GM21447 (cell line): ENCODE measurements around the gene ABCD4.
"Not testable (repeated sequence)": the region's sequence is repeated elsewhere in the genome, so short reads cannot be mapped to it uniquely, and the experiment has no call there.

Experiments
- ATAC-seq: cut with Tn5 transposase; IDR thresholded peaks from one replicate; pipeline ENCODE4 v1.9.1; 2021; ENCODE audit not compliant: unreplicated experiment

ABCD4 gene

DNA sequence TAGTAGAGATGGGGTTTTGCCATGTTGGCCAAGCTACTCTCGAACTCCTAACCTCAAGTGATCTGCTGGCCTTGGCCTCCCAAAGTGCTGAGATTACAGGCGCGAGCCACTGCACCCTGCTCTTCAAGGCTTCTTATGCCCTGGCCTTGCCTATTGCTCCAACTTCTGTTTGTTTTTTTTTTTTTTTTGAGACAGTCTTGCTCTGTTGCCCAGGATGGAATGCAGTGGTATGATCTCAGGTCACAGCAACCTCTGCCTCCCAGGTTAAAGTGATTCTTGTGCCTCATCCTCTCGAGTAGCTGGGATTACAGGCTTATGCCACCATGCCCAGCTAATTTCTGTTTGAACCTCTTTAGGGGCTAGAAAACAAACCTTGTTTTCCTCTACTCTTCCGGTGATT, 6.0 kb upstream of the ABCD4 start:
- ATAC-seq: no peak

DNA sequence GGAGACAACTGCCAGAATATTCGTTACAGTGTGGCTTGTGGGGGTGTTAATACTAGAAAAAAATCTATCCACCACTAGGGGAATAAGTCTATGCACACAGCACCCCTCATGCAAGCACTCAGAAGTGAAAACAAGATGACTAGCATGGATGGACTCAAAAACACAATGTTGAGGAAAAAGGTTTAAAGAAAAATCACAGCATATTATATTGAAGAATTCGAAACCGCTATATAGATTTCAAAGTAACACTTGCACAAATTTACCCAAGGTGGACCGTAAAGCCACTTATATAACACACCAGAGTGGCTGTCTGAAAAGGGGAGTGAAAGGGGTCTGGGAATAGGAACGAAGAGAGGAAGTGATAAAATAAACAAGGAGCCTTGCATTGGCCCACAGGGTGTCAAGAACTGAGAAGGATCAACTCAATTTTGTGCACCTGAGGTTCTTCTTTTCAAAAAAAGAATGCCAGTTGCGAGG, 544 bp downstream of the ABCD4 start:
- ATAC-seq: peak; percentile 58

GRCh38 chr14:74301594-74302151, 1.1 kb downstream of the ABCD4 start:
- no peak for ATAC-seq

- no peak for ATAC-seq
Observed at GRCh38 chr14:74299061-74299545, 3.6 kb downstream of the ABCD4 start.

DNA sequence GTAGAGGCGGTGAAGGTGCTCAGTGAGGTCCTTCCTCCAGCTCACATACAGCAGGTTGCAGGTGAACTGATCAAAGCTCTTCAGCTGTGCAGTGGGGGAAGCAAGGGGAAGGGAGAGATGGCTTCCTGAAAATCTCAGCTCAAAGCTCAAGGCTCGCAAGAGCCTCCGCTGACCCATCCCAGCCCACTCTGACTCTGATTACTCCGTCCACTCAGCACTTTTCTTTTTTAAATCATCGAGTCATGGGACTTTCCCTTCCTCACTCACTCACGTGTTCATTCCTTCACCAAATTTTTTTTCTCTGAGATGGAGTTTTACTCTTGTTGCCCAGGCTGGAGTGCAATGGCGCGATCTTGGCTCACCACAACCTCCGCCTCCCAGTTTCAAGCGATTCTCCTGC, 4.7 kb downstream of the ABCD4 start:
- no peak for ATAC-seq

- no peak for ATAC-seq
Observed at GRCh38 chr14:74296037-74296467, 6.7 kb downstream of the ABCD4 start.

DNA sequence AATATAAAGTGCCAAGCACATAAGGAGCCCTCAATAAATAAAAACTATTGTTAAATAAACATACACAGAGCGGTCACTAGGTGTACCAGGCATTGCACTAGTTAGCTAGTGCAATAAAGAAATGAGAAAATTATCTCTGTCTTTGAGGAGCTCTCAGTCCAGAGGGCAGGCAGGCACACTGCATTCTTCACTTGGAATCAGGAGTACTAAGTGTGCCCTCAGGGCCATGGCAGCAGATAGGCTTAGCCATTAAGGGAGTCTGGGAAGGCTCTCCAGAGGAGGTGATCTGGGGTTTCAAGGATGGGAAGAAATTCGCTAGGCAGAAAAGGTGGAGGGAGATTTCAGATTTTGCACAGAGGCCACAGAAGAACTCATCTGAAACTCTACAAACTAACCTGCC, 9.1 kb downstream of the ABCD4 start:
- no peak for ATAC-seq

DNA sequence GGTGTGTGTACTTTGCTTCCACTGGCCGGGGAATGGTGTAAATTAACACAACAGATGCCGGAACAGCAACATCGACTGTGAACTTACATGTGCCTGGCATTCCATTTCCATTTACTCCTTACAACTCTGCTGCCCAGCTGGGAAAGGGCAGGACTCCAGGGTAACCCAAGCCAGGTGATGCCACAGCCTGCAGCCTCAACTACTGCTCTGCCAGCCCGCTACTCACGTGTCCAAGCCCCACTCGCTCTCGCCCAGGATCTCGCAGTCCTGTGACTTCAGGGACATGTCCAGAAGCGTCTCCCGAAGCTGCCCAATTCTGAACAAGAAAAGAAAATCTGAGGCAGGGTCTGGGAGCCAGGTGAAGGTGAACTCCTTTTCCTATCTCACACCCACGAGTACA, 10.7 kb downstream of the ABCD4 start:
- ATAC-seq: no peak

DNA sequence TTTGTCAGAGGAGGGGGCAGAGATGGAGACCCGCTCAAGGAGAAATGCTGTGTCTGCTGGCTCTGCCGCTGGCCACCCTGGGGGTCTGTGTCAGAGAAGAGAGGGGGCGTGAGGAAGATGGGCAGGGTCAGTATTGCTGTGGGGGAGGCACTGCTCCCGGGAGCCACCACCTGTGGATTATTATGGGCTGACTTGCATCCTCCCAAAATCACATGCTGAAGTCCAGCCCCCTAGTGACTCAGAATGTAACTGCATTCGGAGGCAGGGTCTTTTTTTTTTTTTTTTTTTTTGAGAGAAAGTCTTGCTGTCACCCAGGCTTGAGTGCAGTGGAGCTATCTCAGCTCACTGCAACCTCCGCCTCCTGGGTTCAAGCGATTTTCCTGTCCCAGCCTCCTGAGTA, 12.3 kb downstream of the ABCD4 start:
- no peak for ATAC-seq

- no peak for ATAC-seq
Observed at GRCh38 chr14:74289801-74290200, 12.9 kb downstream of the ABCD4 start.

GRCh38 chr14:74286736-74287135, 16.0 kb downstream of the ABCD4 start:
- no peak for ATAC-seq

DNA sequence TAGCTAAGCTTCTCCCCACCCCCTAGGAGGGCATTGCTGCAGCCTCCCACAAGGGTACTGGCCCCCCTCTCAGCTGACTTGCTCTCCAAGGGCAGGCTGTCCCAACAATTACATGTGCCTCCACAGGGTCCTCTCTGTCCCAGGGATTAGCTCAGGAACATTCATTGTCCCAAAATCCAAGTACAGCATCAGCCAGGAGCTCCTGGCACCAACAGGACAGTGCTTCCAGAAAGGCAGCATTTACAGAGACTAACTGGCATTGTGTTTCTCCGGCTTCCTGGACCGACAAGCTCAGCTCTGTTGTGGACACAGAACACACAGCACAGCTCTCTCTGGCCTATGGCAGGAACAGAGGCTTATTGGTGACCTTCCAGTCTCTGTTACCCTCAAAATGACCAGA, 21.7 kb downstream of the ABCD4 start:
- no peak for ATAC-seq

DNA sequence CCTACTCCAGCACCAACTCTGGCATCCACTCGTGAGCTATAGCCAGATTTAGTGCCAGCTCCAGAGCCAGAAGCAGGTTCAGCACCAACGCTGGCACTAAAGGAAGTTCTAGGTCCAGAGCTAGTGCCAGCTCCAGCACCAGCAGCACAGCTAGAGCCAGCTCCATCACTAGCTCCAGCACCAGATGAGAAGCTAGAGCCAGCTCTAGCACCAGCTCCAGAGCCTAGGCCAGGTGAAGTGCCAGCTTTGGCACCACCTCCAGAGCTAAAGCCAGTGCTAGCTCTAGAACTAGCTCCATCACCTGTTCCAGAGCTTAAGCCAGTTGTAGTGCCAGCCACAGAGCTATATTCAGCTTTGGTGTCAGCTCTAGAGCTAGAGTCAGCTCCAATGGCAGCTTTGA, 24.7 kb downstream of the ABCD4 start:
- ATAC-seq: no peak

GRCh38 chr14:74275241-74275841, 27.4 kb downstream of the ABCD4 start:
- no peak for ATAC-seq

DNA sequence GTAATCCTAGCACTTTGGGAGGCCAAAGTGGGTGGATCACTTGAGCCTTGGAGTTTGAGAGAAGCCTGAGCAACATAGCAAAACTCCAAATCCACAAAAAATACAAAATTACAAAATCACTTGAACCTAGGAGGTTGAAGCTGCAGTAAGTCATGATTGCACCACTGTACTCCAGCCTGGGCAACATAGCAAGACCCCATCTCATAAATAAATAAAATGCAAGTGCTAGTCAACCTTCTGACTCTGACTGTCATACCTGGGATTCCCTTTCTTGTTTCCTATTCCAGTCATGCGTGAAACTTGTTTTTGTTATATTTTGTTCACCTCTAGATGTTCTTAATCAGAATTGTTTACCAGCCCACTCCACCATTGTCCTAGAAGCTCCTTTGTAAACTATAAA, 31.4 kb downstream of the ABCD4 start:
- ATAC-seq: no peak

GRCh38 chr14:74270382-74271177, 32.2 kb downstream of the ABCD4 start:
- ATAC-seq: not testable (repeated sequence)

DNA sequence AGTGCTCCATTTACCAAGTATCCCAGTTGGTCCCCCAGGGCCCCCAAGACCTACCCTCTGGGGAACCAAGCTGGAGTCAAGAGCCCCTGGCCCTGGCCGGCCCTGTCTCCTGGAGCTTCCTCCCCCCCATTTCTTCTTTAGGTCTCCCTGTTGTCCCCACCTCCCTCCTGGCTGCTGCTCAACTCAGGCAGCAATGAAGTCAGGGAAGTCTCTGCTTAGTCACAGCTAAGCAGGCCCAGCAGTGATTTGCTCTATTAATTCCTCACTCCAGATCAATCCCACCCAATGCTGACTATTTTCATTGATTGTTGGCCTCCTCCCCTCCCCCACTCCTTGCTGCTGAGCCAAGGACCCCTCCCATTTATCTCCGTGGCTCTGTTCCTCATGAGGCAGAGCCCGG, 35.1 kb downstream of the ABCD4 start:
- ATAC-seq: no peak

DNA sequence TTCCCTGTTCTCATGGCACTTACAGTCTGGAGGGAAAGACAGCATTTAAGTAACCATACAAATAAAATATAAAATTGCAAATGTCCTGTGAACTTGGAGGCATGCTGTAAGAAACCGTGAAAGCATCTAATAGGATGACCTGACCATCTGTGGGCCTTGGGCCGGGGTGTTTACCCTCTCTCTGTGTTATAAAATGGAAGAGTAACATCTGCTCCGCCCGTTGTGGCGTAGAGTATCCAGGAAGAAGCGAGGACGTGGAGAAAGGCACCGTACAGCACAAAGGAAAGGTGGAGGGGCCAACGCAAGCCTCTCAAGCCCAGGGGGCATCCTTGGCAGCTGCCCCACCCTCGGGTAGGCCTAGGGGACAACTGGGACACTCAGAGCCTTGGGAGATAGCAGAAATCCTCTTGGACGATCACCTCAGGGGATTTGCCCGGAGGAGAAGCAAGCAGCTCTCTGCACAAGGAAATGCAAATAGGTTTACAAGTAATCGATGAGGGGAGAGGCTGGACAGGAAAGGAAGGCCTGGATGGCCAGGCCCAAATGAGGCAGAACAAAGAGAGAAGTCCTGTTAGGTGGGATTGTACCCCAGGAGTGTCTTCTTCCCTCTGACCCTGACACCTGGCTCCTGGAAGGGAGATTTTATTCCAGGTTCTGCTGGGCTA, 37.3 kb downstream of the ABCD4 start:
- ATAC-seq: no peak

DNA sequence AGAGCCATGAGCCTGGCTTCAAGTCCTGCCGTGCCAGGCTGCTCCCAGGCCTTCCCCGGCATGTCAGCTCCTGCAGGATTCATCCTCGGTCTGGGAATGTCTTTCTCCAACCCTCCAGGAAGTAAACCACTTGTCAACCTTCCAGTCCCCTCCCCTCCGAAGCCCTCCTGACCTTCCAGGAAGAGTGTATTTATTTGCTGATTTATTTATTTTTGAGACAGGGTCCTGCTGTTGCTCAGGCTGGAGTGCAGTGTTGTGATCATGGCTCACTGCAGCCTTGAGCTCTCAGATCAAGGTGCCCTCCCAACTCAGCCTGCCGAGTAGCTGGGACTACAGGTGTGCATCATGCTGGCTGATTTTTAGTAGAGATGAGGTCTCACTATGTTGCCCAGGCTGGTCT, 38.8 kb downstream of the ABCD4 start:
- no peak for ATAC-seq

GRCh38 chr14:74263181-74263580, 39.6 kb downstream of the ABCD4 start:
- no peak for ATAC-seq

- no peak for ATAC-seq
Observed at GRCh38 chr14:74262076-74262475, 40.7 kb downstream of the ABCD4 start.

GRCh38 chr14:74261288-74261687, 41.4 kb downstream of the ABCD4 start:
- no peak for ATAC-seq
